ENCODE results near the gene DNAH2. TPM values are rescaled to one million over a fixed set of nuclear protein-coding genes. Genes with fewer than 3 reads are reported as not detected.

Gene DNAH2
- total RNA-seq, 1 donor from 2014 or later: 0.05 TPM

- intact Hi-C loops (cut with micrococcal nuclease): no loop called here
- ATAC-seq: peak; percentile 39
Measured at GRCh38 chr17:7834542-7834956, 117.0 kb downstream of the DNAH2 start.

GRCh38 chr17:7834957-7835813 lies 117.6 kb downstream of the DNAH2 start:
- DNase-seq: peak; percentile 98
- intact Hi-C loops (cut with micrococcal nuclease): no loop called here
- ATAC-seq: peak; percentile 79

More at GRCh38 chr17:7834542-7834956, 117.0 kb downstream of the DNAH2 start:
- DNase-seq: peak; percentile 81

GRCh38 chr17:7835814-7836595 lies 118.5 kb downstream of the DNAH2 start:
- ATAC-seq (peak; percentile 59), DNase-seq (peak; percentile 90)
- intact Hi-C loops (cut with micrococcal nuclease): no loop called here

- peak; percentile 89 for DNase-seq
- intact Hi-C loops (cut with micrococcal nuclease): no loop called here
- ATAC-seq: peak; percentile 13
Measured at GRCh38 chr17:7836596-7837407, 119.3 kb downstream of the DNAH2 start.

GRCh38 chr17:7837408-7838088 lies 120.0 kb downstream of the DNAH2 start:
- ATAC-seq: no peak
- intact Hi-C loops (cut with micrococcal nuclease): no loop called here
- DNase-seq: no peak

GRCh38 chr17:7838090-7839075 lies 120.8 kb downstream of the DNAH2 start:
- DNase-seq (no peak), ATAC-seq (no peak)
- intact Hi-C loops (cut with micrococcal nuclease): no loop called here

GRCh38 chr17:7839190-7839875 lies 121.8 kb downstream of the DNAH2 start:
- peak; percentile 29 for DNase-seq
- intact Hi-C loops (cut with micrococcal nuclease): no loop called here

GRCh38 chr17:7839876-7840261 lies 122.3 kb downstream of the DNAH2 start:
- no peak for DNase-seq
- ATAC-seq: no peak
- intact Hi-C loops (cut with micrococcal nuclease): no loop called here

More at GRCh38 chr17:7839190-7839875, 121.8 kb downstream of the DNAH2 start:
- ATAC-seq: no peak

- intact Hi-C loops (cut with micrococcal nuclease): no loop called here
- ATAC-seq: no peak
- DNase-seq: no peak
Measured at GRCh38 chr17:7840441-7840840, 122.9 kb downstream of the DNAH2 start.

GRCh38 chr17:7840875-7841274 lies 123.3 kb downstream of the DNAH2 start:
- ATAC-seq (no peak), DNase-seq (no peak)
- intact Hi-C loops (cut with micrococcal nuclease): no loop called here

GRCh38 chr17:7841396-7841914 lies 123.9 kb downstream of the DNAH2 start:
- ATAC-seq (peak; percentile 63), DNase-seq (peak; percentile 93)
- intact Hi-C loops (cut with micrococcal nuclease): no loop called here

- DNase-seq (peak; percentile 94), ATAC-seq (peak; percentile 77)
- intact Hi-C loops (cut with micrococcal nuclease): no loop called here
Measured at GRCh38 chr17:7841915-7842379, 124.4 kb downstream of the DNAH2 start.

GRCh38 chr17:7842380-7843256 lies 125.1 kb downstream of the DNAH2 start:
- peak; percentile 10 for ATAC-seq
- DNase-seq: peak; percentile 77
- intact Hi-C loops (cut with micrococcal nuclease): no loop called here

GRCh38 chr17:7843257-7843535 lies 125.7 kb downstream of the DNAH2 start:
- intact Hi-C loops (cut with micrococcal nuclease): no loop called here
- DNase-seq (no peak), ATAC-seq (no peak)

- DNase-seq: peak; percentile 88
- peak; percentile 32 for ATAC-seq
- intact Hi-C loops (cut with micrococcal nuclease): no loop called here
Measured at GRCh38 chr17:7843536-7844291, 126.2 kb downstream of the DNAH2 start.

Measured in left ventricle myocardium superior (tissue), 1 donor.